DND-41 (cell line): ENCODE results near the gene VBP1.

Experiments used
- CTCF ChIP-seq: IDR thresholded peaks from 2 replicates; pipeline ENCODE4 v1.5.1; 2012; ENCODE audit warnings: borderline replicate concordance, low read length, moderate library complexity, mild to moderate bottlenecking; ENCODE audit not compliant: poor library complexity, severe bottlenecking; ENCODE audit errors: extremely low read depth
- EZH2 ChIP-seq: IDR thresholded peaks from 3 replicates; pipeline ENCODE4 v1.6.1; 2012; ENCODE audit warnings: borderline replicate concordance, low read depth, mild to moderate bottlenecking, moderate library complexity, low read length, inconsistent platforms; ENCODE audit not compliant: severe bottlenecking

- TF ChIP-seq CTCF (no peak), EZH2 (no peak)
These were observed 63.6 kb downstream of the VBP1 start for GRCh38 chrX:155279873-155280272.
